Keratinocyte (primary cell): Measurements from ENCODE around the gene CYB5A.

ENCODE experiments used
- CTCF ChIP-seq, 3 experiments: IDR thresholded peaks in 1 of 3; conservative IDR thresholded peaks in 1 of 3; optimal IDR thresholded peaks in 1 of 3; 2 replicates in 2 of 3; 3 replicates in 1 of 3; pipeline versions ENCODE3 to v1.5.1; 2011; ENCODE audit warnings: low read length in 3 of 3, mild to moderate bottlenecking in 3 of 3, moderate library complexity in 2 of 3, control low read depth in 1 of 3, inconsistent platforms in 1 of 3; ENCODE audit not compliant: insufficient read depth in 2 of 3; ENCODE audit errors: extremely low read depth in 1 of 3
- EZH2 ChIP-seq: IDR thresholded peaks from one replicate; pipeline ENCODE4 v1.6.1; 2012; ENCODE audit warnings: inconsistent platforms, mild to moderate bottlenecking, low read length, moderate library complexity

GRCh38 chr18:74281011-74281979, 10.5 kb downstream of the CYB5A start:
- TF ChIP-seq CTCF (optimal IDR thresholded peaks at IDR 0.05 in 1 of 3, IDR thresholded peaks at IDR 0.05 in 1 of 3, conservative IDR thresholded peaks at IDR 0.05 in 1 of 3; ENCODE audit: extremely low read depth in 1 of 3, insufficient read depth in 2 of 3, low read length in 3 of 3), result no peak
- TF ChIP-seq EZH2, result no peak
